NCI-H2171 (cell line): ENCODE measurements around the gene SMARCA2.

ENCODE experiments used
- DNase-seq: peaks from one replicate; lab custom pipeline; 2025; lab: John Stamatoyannopoulos, UW

SMARCA2 gene

GRCh38 chr9:2014696-2015580, at the start of gene SMARCA2:
Gene SMARCA2 (plus strand): TSS chr9:2015347. CDS start chr9:2029023, 13,676 bp downstream.
- peak; percentile 98 for DNase-seq

- DNase-seq, result no peak
Measured at GRCh38 chr9:1966725-1967366, 48.3 kb upstream of the SMARCA2 start.

DNA sequence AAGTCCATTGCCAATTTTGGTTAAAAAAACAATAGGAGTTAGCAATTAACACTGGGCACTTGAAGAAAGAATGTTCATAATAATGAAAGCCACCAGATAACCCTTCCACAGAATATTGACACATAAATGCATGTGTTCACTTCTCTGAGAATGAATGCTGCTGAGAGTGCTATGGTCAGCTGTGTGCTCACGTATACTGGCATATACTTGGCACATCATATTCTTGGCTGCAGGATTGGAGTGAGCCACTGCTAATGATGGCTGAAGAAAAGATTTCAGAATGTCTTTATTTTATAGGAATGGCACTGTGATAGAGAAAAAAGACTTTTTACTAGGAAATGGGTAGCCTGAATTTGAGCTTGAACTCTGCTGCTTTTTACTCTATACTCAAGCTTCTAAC, 46.0 kb upstream of the SMARCA2 start:
- DNase-seq, result no peak

- DNase-seq, result no peak
Measured at GRCh38 chr9:1969898-1970297, 45.2 kb upstream of the SMARCA2 start.

DNA sequence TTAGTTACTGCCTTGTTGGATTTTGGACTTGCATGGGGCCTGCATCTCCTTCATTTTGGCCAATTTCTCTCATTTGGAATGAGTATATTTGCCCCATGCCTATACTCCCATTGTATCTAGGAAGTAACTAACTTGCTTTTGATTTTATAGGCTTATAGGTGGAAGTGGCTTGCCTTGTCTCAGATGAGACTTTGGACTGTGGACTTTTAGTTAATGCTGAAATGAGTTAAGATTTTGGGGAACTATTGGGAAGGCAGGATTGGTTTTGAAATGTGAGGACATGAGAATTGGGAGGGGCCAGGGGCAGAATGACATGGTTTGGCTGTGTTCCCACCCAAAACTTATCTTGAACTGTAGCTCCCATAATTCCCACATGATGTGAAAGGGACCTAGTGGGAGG, 42.5 kb upstream of the SMARCA2 start:
- no peak for DNase-seq

GRCh38 chr9:1977026-1977425, 38.1 kb upstream of the SMARCA2 start:
- DNase-seq, result peak; percentile 18

DNA sequence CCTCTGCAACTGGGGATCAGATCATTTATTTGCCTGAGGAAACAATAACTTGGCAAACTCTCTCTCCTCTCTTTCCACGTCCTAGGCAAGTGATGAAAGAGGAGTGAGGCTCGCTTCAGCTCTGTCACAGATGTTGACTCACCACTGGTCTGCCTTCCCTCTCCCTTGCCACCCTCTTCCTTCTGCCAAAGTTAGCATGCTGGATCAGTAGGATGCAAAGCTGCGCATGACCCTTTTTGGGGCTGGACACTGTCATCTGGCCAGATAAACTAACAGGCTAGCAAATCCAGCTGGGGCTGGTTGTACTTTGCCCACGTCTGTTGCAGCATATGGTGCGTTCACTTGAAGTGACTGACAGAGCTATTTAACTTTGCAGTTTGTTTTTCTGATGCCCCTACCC, 36.2 kb upstream of the SMARCA2 start:
- peak; percentile 45 for DNase-seq

DNA sequence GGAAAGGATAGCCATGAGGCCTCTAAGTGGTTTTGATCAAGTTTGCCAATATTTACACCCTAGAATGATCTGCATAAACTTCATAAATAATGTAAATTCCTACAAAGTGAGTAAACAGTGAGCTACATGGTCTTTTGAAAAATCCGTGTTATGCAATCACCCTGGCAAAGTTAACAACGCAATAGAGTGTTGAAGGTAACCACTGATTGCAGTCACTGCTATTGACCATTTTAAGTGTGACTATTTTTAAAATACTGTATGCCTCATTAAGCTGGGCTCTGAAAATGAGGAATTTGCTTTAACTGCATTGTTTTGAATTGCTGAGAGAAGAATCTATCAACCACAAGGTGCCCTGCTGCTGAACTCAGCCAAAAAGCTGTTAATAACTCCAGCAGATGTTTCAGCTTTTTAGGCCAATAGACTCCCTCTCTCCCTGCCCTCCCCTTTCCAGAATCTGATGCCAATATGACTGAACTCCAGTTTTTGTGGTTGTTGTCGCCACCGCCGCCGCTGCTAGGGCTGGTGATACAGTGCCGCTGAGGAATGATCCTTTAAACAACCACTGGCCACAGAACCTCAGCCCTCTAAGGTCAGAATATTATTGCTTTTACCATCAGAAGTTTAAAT, 35.3 kb upstream of the SMARCA2 start:
- DNase-seq, result peak; percentile 87

- no peak for DNase-seq
Measured at GRCh38 chr9:1980387-1980786, 34.8 kb upstream of the SMARCA2 start.

DNA sequence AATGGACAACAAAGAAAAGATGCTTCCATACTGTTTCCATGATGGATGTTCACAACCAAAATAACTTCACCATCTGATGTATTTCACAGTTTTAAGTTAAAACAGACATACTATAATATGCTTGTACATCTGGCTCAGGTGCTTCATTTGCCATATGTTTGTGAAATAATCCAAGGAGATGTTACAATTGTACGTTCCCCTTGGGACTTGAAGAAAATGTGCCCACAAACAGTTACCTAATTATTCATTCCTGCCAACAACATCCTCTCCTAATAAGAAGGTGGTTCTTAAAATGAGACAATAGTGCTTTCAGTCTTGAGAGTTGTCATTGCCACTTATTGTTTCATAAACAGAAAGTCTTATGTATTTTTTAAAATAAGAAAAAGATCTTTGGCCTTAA, 33.1 kb upstream of the SMARCA2 start:
- peak; percentile 61 for DNase-seq

DNA sequence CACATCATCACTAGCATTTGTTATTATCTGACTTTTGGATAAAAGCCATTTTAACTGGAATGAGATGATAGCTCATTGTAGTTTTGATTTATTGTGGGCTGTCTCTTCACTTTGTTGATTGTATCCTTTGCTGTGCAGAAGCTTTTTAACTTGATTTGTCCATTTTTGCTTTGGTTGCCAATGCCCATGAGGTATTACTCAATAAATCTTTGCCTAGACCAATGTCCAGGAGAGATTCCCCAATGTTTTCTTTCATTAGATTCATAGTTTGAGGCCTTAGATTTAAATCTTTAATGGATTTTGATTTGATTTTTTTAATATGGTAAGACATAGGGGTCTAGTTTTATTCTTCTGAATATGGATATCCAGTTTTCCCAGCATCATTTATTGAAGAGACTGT, 28.8 kb upstream of the SMARCA2 start:
- no peak for DNase-seq

DNA sequence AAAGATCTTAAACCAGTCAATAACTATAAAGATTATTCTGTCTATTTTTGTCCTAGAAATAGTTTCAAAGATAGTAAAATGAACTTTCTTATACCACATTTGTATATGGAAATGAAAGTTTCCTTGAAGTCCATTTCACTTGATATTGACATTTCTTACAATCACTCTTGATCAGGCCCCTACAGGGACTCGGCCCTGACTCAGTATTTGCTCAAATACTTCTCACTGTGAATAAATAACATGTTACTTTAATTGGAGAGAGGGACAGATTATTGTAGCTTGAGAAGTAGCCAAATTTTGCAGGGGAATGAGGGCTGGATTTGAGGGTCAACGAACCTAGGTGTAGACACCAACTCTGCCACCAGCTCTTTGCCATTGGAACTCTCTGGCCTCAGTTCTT, 25.6 kb upstream of the SMARCA2 start:
- no peak for DNase-seq

GRCh38 chr9:1994180-1994579, 21.0 kb upstream of the SMARCA2 start:
- DNase-seq, result no peak

DNA sequence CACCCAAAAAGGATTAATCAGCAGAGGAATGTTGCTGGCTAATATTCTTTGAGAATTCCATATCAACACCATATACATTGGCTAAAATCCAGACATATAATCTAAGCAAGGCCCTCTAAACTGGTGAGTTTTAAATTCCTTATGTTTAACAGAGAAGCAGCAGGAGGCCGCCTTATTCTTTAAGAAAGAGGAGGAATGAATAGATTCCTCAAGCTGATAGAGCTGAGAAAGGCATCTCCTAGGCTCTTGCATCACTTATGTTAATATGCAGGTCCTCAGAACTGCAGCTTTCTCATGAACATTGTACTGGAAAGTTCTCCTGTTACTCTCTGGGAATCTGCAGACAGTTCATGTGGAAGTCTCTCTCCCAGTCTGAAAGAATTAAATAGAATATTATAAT, 20.1 kb upstream of the SMARCA2 start:
- DNase-seq, result no peak

DNA sequence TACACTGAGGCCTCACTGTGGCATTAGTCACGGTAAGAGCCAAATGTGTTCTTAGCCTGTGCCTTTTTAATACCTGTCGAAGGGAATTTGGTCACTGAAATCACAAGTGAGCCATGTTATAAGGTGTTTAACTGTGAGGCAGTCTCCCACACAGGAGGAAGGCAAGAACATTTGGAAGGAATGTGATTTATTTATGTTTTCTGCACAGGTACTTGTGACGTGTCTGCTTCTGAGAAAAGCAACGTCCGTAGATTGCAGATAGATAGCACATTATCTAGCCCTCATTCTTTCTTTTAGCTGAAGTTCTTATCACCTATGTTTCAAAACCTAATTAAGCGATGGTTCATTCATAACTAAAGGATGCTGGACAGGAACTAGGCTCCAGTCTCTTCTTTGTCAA, 19.0 kb upstream of the SMARCA2 start:
- DNase-seq, result no peak

DNA sequence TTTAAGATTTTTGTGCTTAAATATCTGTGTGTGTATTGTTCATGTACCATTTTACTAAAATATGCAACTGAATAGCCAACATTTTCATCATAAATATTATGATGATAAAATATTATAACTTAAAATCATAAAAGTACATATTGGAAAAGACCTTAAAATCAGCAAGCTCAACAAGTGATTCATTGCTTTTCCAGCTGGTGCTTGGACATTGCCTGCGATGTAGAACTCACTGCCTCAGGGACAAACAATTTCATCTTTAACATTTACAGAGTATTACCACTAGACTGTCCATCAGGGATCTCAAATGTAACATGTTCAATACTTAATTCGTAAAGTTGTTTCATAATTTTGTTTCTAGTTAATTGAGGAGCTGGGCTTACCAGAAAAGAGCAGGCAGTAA, 17.5 kb upstream of the SMARCA2 start:
- no peak for DNase-seq

DNA sequence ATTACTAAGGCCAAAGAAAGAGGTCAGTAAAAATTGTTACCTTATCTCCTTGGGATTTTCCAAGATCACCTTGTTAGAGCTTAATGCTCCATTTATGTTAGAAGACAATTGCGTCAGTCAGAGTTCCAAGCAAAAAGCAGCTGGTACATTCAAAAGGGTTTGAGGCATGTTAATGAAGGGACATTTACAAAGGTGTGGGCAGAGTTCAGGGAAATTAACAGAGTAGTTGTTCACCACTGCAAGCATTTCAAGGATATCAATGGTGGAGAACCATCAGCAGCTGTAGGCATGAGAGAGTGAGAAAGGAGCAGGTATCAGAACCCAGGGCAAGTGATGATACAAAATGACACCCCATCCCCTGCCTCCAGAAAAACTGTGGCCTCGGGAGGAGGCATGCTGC, 17.0 kb upstream of the SMARCA2 start:
- no peak for DNase-seq

GRCh38 chr9:2000314-2000713, 14.8 kb upstream of the SMARCA2 start:
- no peak for DNase-seq

- DNase-seq, result no peak
Measured at GRCh38 chr9:2008372-2008771, 6.8 kb upstream of the SMARCA2 start.

DNA sequence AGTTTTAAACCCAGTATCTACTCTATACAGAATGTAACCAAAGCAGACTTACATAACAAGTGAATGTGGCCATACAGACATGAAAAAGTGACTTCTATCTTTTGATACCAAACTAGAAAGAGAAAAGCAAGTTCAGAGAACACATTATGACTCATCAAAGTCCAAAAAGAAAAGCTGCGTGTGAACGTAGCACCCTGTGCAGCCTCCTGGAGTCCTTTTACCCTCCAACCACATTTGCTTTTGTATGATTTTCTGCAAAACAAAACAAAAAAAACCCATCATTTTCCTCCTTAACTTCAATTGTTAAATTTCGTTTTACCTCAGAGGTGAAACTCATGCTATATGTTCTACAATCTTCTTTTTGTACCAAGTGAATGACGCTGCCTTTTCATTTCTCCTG, 2.8 kb upstream of the SMARCA2 start:
- DNase-seq, result no peak

GRCh38 chr9:2013743-2014475, 1.2 kb upstream of the SMARCA2 start:
- DNase-seq, result no peak
